SK-N-SH (cell line): ENCODE results near the gene TICAM1. TPM values are rescaled to one million over a fixed set of nuclear protein-coding genes. Genes with fewer than 3 reads are reported as not detected.
"Not testable (repeated sequence)": the region's sequence is repeated elsewhere in the genome, so short reads cannot be mapped to it uniquely, and the experiment has no call there.

ENCODE experiments used
- CTCF ChIA-PET: fragments of 300-600, 350-600 bp; formaldehyde crosslinking; extraction: SDS; loops from one replicate; lab custom pipeline; 2021; lab: Yijun Ruan, JAX
- POLR2A ChIA-PET: fragments of 350-600 bp; sonication (Branson Sonifier 250); formaldehyde crosslinking; extraction: SDS; loops from one replicate; lab custom pipeline; 2020; ENCODE audit warnings: antibody characterized with exemption, inconsistent platforms; lab: Yijun Ruan, JAX
- DNase-seq: peaks from one replicate; pipeline ENCODE4 v3.0.0; 2012
- H2AFZ ChIP-seq: fragments of 200-600 bp; sonication (generic); 2 replicates; pipeline ENCODE4 v1.8.1; 2016; ENCODE audit warnings: antibody characterized with exemption, mild to moderate bottlenecking, low read depth
- H3F3A ChIP-seq: fragments of 200-600 bp; sonication (generic); replicated peaks from 2 replicates; pipeline ENCODE3; 2016; ENCODE audit warnings: antibody characterized with exemption, mild to moderate bottlenecking; ENCODE audit not compliant: insufficient read depth
- H3K27ac ChIP-seq, 2 experiments: fragments of 200-500 bp in 1 of 2; fragments of 200-600 bp in 1 of 2; sonication (Bioruptor generic) in 1 of 2; sonication (generic), shearing (Covaris generic) in 1 of 2; 2 replicates each; pipeline versions ENCODE4 v1.5.1 to v1.6.1; 2014 to 2016; ENCODE audit warnings: low read depth in 2 of 2, inconsistent platforms in 1 of 2, low read length in 1 of 2, mild to moderate bottlenecking in 1 of 2, mixed read lengths in 1 of 2
- H3K27me3 ChIP-seq: fragments of 200-600 bp; sonication (generic), shearing (Covaris generic); 2 replicates; pipeline ENCODE4 v1.6.1; 2016; ENCODE audit warnings: mixed run types; ENCODE audit not compliant: insufficient read depth
- H3K36me3 ChIP-seq, 2 experiments: fragments of 200-500 bp in 1 of 2; fragments of 200-600 bp in 1 of 2; sonication (Bioruptor generic) in 1 of 2; sonication (generic) in 1 of 2; replicated peaks in 1 of 2; 2 replicates each; pipeline versions ENCODE3 to v1.5.1; 2014 to 2016; ENCODE audit warnings: low read length in 1 of 2, mild to moderate bottlenecking in 1 of 2; ENCODE audit not compliant: insufficient read depth in 2 of 2, control insufficient read depth in 1 of 2
- H3K4me1 ChIP-seq, 2 experiments: fragments of 200-500 bp in 1 of 2; fragments of 200-600 bp in 1 of 2; sonication (Bioruptor generic) in 1 of 2; sonication (generic), shearing (Covaris generic) in 1 of 2; 2 replicates each; pipeline versions ENCODE4 v1.5.1 to v1.6.1; 2014 to 2016; ENCODE audit warnings: low read depth in 1 of 2, low read length in 1 of 2, mixed run types in 1 of 2; ENCODE audit not compliant: insufficient read depth in 2 of 2, control insufficient read depth in 1 of 2
- H3K4me2 ChIP-seq: fragments of 200-600 bp; sonication (generic), shearing (Covaris generic); 2 replicates; pipeline ENCODE4 v1.6.1; 2017; ENCODE audit warnings: mixed run types
- H3K4me3 ChIP-seq, 2 experiments: fragments of 200-500 bp in 1 of 2; fragments of 200-600 bp in 1 of 2; sonication (Bioruptor generic) in 1 of 2; sonication (generic), shearing (Covaris generic) in 1 of 2; 2 replicates each; pipeline versions ENCODE4 v1.5.1 to v1.8.1; 2014 to 2016; ENCODE audit warnings: low read depth in 2 of 2, inconsistent platforms in 1 of 2, low read length in 1 of 2, mild to moderate bottlenecking in 1 of 2, mixed read lengths in 1 of 2, moderate library complexity in 1 of 2
- H3K79me2 ChIP-seq: fragments of 200-600 bp; sonication (generic); 2 replicates; pipeline ENCODE4 v1.8.1; 2017; ENCODE audit warnings: mild to moderate bottlenecking; ENCODE audit not compliant: insufficient read depth
- H3K9ac ChIP-seq: fragments of 200-600 bp; sonication (generic); 2 replicates; pipeline ENCODE4 v1.6.1; 2017; ENCODE audit warnings: mixed run types
- H3K9me2 ChIP-seq: fragments of 200-600 bp; sonication (generic); 2 replicates; pipeline ENCODE4 v1.6.1; 2017; ENCODE audit warnings: mixed run types
- H3K9me3 ChIP-seq: fragments of 200-600 bp; sonication (generic); 2 replicates; pipeline ENCODE4 v1.6.1; 2017; ENCODE audit warnings: mixed run types, mild to moderate bottlenecking, moderate library complexity
- H4K20me1 ChIP-seq: fragments of 200-600 bp; sonication (generic); 2 replicates; pipeline ENCODE4 v1.6.1; 2017; ENCODE audit warnings: mild to moderate bottlenecking, mixed run types; ENCODE audit not compliant: insufficient read depth
- ELF1 ChIP-seq: IDR thresholded peaks from 2 replicates; pipeline ENCODE4 v1.4.0; 2012
- FOSL2 ChIP-seq: IDR thresholded peaks from 2 replicates; pipeline ENCODE4 v1.4.0; 2012; ENCODE audit warnings: low read depth, mild to moderate bottlenecking, moderate library complexity, borderline replicate concordance
- FOXJ3 ChIP-seq: sonication (generic); formaldehyde crosslinking; IDR thresholded peaks from 2 replicates; pipeline ENCODE4 v1.5.1; 2020; ENCODE audit warnings: mild to moderate bottlenecking, missing genetic modification reagents
- FOXM1 ChIP-seq: IDR thresholded peaks from 2 replicates; pipeline ENCODE4 v1.4.0; 2012; ENCODE audit warnings: low read depth, mild to moderate bottlenecking
- GABPA ChIP-seq: IDR thresholded peaks from 2 replicates; pipeline ENCODE4 v1.4.0; 2012; ENCODE audit warnings: low read depth, mild to moderate bottlenecking
- JUND ChIP-seq: IDR thresholded peaks from 2 replicates; pipeline ENCODE4 v1.4.0; 2012
- RAD21 ChIP-seq: IDR thresholded peaks from 2 replicates; pipeline ENCODE4 v1.6.1; 2012; ENCODE audit warnings: mild to moderate bottlenecking, low read length
- RCOR1 ChIP-seq: fragments of 150-350 bp; IDR thresholded peaks from 2 replicates; pipeline ENCODE4 v1.6.1; 2017; ENCODE audit warnings: antibody characterized with exemption, low read length
- RFX5 ChIP-seq: IDR thresholded peaks from 2 replicates; pipeline ENCODE4 v1.6.1; 2012; ENCODE audit warnings: mild to moderate bottlenecking, improper control_type of control experiment, low read length
- SIN3A ChIP-seq: IDR thresholded peaks from 2 replicates; pipeline ENCODE4 v1.6.1; 2012; ENCODE audit warnings: low read depth, mild to moderate bottlenecking, low read length, moderate library complexity, borderline replicate concordance
- SMC3 ChIP-seq: IDR thresholded peaks from 2 replicates; pipeline ENCODE4 v1.6.1; 2012; ENCODE audit warnings: low read depth, low read length, improper control_type of control experiment
- TCF12 ChIP-seq: IDR thresholded peaks from 2 replicates; pipeline ENCODE4 v1.4.0; 2012
- TEAD4 ChIP-seq: IDR thresholded peaks from 2 replicates; pipeline ENCODE4 v1.4.0; 2012; ENCODE audit warnings: mild to moderate bottlenecking, borderline replicate concordance; ENCODE audit not compliant: insufficient read depth
- YY1 ChIP-seq: IDR thresholded peaks from 2 replicates; pipeline ENCODE4 v1.4.0; 2012; ENCODE audit warnings: low read depth, mild to moderate bottlenecking
- WGBS: methylation state at CpG from one replicate; pipeline ENCODE4 v1.1.6; 2017; ENCODE audit warnings: low lambda C conversion rate; 5-methylcytosine and 5-hydroxymethylcytosine counted together
- polyA plus RNA-seq, 3 experiments: library from polyadenylated mRNA; depleted of rRNA; stranded (reverse); fragments of >200 nt; gene quantifications; 2 replicates each; pipeline ENCODE4 v1.2.3, GENCODE V29; 2012
- TF ChIP-seq, protein P1 (sequence below): IDR thresholded peaks from 2 replicates; pipeline ENCODE4 v1.4.0; 2012; ENCODE audit warnings: low read depth
- TF ChIP-seq, protein P2 (sequence below): IDR thresholded peaks from 2 replicates; pipeline ENCODE4 v1.6.1; 2012; ENCODE audit warnings: mild to moderate bottlenecking, low read depth, low read length, moderate library complexity

TICAM1 gene
- polyA plus RNA-seq, 1 of the 3 experiments (the other 2 are of a cell fraction), result 2.7 TPM

- TF ChIP-seq, protein P1, sequence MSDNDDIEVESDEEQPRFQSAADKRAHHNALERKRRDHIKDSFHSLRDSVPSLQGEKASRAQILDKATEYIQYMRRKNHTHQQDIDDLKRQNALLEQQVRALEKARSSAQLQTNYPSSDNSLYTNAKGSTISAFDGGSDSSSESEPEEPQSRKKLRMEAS, result peak; percentile 56; the same call in 1 of the 2 replicates
- TF ChIP-seq SMC3, result peak; percentile 99
- peak; percentile 57; the same call in 1 of the 2 replicates for TF ChIP-seq RFX5
- TF ChIP-seq RCOR1, result 0 out of 2 replicates have a peak, but pooled peaks have one; percentile 41
- peak; percentile 97 for TF ChIP-seq RAD21
- TF ChIP-seq YY1, result peak; percentile 99
- TF ChIP-seq TEAD4, result peak; percentile 98
- peak; percentile 67 for TF ChIP-seq ELF1
Measured at GRCh38 chr19:4791183-4792018, 40.1 kb downstream of the TICAM1 start, which contains the start of gene FEM1A (continued).

DNA sequence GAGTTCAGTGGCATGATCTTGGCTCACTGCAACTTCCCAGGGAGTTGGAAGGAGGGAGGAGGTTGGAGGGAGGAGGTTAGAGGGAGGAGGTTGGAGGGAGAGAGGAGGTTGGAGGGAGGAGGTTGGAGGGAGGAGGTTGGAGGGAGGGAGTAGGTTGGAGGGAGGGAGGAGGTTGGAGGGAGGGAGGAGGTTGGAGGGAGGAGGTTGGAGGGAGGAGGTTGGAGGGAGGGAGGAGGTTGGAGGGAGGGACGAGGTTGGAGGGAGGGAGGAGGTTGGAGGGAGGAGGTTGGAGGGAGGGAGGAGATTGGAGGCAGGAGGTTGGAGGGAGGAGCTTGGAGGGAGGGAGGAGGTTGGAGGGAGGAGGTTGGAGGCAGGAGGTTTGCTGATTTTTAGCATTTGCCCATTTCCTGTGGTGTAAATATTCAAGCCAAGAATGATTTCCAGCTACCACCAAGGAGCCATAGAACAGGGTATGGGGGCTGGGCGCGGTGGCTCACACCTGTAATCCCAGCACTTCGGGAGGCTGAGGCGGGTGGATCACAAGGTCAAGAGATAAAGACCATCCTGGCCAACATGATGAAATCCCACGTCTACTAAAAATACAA is 45.0 kb downstream of the TICAM1 start:
- DNase-seq, H3K27me3 ChIP-seq, H3K9me2 ChIP-seq, H3F3A ChIP-seq, H3K9me3 ChIP-seq, H3K27ac ChIP-seq, H3K9ac ChIP-seq, H3K4me2 ChIP-seq, H4K20me1 ChIP-seq, POLR2A ChIA-PET, H2AFZ ChIP-seq, H3K4me3 ChIP-seq, H3K4me1 ChIP-seq, H3K36me3 ChIP-seq, H3K79me2 ChIP-seq, CTCF ChIA-PET: not testable (repeated sequence)
- 91% methylated on average over 5 of the region's 6 CpGs for WGBS

GRCh38 chr19:4781801-4782200 is 49.7 kb downstream of the TICAM1 start:
- Histone ChIP-seq H4K20me1 (no peaks in the 10 kb centered on the region), H3K79me2 (no peaks in the 10 kb centered on the region), H3K27ac (no peak overlapping the region), H3K4me3 (no peak overlapping the region), H2AFZ (no peak overlapping the region), H3F3A (no peaks in the 10 kb centered on the region), H3K27me3 (no peaks in the 10 kb centered on the region), H3K9me2 (no peaks in the 10 kb centered on the region), H3K9ac (no peak overlapping the region), H3K9me3 (no peaks in the 10 kb centered on the region), H3K4me1 (peaks cover 0 to 6% of the 10 kb centered on the region in 2 experiments; a peak in 1 of 4 replicates), H3K36me3 (no peaks in the 10 kb centered on the region), H3K4me2 (no peak overlapping the region)
- POLR2A ChIA-PET, result interaction anchor here (2.7 kb wide), 1 partner anchor 13 kb away, joined by 13 read pairs; no protein-coding TSS in a partner anchor
- no peak for TF ChIP-seq SMC3
- TF ChIP-seq FOXM1, result no peak
- TF ChIP-seq FOXJ3, result no peak
- no peak for TF ChIP-seq JUND
- TF ChIP-seq TCF12, result no peak
- TF ChIP-seq FOSL2, result no peak
- no peak for TF ChIP-seq SIN3A
- TF ChIP-seq, protein P2, sequence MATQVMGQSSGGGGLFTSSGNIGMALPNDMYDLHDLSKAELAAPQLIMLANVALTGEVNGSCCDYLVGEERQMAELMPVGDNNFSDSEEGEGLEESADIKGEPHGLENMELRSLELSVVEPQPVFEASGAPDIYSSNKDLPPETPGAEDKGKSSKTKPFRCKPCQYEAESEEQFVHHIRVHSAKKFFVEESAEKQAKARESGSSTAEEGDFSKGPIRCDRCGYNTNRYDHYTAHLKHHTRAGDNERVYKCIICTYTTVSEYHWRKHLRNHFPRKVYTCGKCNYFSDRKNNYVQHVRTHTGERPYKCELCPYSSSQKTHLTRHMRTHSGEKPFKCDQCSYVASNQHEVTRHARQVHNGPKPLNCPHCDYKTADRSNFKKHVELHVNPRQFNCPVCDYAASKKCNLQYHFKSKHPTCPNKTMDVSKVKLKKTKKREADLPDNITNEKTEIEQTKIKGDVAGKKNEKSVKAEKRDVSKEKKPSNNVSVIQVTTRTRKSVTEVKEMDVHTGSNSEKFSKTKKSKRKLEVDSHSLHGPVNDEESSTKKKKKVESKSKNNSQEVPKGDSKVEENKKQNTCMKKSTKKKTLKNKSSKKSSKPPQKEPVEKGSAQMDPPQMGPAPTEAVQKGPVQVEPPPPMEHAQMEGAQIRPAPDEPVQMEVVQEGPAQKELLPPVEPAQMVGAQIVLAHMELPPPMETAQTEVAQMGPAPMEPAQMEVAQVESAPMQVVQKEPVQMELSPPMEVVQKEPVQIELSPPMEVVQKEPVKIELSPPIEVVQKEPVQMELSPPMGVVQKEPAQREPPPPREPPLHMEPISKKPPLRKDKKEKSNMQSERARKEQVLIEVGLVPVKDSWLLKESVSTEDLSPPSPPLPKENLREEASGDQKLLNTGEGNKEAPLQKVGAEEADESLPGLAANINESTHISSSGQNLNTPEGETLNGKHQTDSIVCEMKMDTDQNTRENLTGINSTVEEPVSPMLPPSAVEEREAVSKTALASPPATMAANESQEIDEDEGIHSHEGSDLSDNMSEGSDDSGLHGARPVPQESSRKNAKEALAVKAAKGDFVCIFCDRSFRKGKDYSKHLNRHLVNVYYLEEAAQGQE, result no peak
- no peak for TF ChIP-seq GABPA
- 38% methylated on average over 3 of the region's 3 CpGs for WGBS
- no peak for DNase-seq
- CTCF ChIA-PET, result interaction anchor here (0.8 to 2.4 kb wide), 3 partner anchors 9 to 50 kb away, joined by 4 to 10 read pairs (median 5); partner anchors contain the start of gene FEM1A
